ENCODE results near the gene INF2.
"Not testable (repeated sequence)": the region's sequence is repeated elsewhere in the genome, so short reads cannot be mapped to it uniquely, and the experiment has no call there.

Gene INF2

GRCh38 chr14:104718147-104718546 is 28.7 kb downstream of the INF2 start:
- DNase-seq (ENCODE audit: low spot score) (no peak), FAIRE-seq (no peak)

GRCh38 chr14:104718871-104719270 is 29.5 kb downstream of the INF2 start:
- no peak for DNase-seq (ENCODE audit: low spot score)
- FAIRE-seq = no peak

GRCh38 chr14:104719343-104719742 is 29.9 kb downstream of the INF2 start:
- no peak for DNase-seq (ENCODE audit: low spot score)
- no peak for FAIRE-seq

- DNase-seq (ENCODE audit: low spot score) (no peak), FAIRE-seq (no peak)
Observed at GRCh38 chr14:104721505-104722431, 32.4 kb downstream of the INF2 start.

DNA sequence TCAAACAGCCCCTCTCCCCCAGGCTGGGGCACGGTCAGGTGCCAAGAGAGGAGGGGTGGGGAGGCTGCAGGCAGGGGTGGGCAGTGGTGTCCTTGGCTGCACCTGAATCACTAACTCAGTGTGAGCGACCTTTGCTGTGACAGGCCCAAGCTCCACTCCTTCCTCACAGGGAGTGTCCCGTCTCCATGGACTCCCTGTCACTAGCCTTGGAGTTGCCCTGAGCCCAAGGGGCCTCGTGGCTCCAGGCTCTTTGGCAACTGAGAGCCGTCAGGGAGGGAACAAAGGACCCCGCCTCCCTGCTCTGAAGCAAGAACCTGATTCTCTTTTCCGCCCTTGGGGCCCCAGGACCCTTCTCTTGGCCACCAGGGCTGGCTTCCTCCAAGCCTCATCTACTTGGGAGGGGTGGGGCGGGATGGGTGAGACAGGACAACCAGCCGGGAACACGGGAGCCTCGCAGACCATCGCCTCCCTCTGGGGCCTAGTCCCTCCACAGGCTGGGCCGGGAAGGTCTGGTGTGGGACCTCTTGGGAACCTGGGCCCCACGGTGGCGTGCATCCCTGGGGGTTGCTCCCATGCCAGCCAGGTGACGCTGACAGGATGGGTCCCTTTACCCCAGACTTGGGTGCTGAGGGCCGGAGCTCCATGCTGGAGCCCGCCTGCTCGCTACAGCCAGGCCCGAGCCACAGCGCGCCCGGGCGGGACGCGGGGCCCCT is 33.7 kb downstream of the INF2 start:
- no peak for DNase-seq (ENCODE audit: low spot score)
- FAIRE-seq = no peak

- DNase-seq (ENCODE audit: low spot score) (peak; percentile 27), FAIRE-seq (no peak)
Observed at GRCh38 chr14:104723651-104724406, 34.4 kb downstream of the INF2 start, which contains the start of gene ADSS1. Gene ADSS1 (plus strand): TSS chr14:104724229. CDS start chr14:104724271, 42 bp downstream.

DNA sequence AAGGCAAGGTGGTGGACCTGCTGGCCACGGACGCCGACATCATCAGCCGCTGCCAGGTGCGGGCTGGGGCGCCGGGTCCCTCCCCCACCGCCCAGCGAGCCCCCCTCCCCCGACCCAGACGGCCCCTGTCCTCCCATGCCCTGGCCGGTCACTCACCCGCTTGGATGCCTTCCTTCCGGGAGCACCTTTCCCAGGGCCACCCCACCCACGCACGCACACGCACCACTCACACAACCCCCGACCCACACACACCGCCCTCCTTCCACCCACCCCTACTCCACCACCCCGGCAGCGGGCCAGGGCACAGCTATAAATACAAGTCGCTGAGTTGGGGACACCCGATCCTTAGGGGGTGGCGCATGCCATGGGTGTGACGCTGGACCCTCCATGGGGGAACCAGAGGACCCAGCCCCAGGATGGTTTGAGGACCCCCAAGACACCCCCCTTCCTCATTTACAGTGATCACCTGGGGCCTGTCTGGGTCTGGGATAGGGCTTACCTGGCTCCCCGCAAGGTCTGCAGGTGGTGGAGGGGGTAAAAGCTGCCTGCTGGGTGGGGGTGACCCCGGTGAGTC is 35.1 kb downstream of the INF2 start:
- no peak for FAIRE-seq
- DNase-seq (ENCODE audit: low spot score) = no peak

DNA sequence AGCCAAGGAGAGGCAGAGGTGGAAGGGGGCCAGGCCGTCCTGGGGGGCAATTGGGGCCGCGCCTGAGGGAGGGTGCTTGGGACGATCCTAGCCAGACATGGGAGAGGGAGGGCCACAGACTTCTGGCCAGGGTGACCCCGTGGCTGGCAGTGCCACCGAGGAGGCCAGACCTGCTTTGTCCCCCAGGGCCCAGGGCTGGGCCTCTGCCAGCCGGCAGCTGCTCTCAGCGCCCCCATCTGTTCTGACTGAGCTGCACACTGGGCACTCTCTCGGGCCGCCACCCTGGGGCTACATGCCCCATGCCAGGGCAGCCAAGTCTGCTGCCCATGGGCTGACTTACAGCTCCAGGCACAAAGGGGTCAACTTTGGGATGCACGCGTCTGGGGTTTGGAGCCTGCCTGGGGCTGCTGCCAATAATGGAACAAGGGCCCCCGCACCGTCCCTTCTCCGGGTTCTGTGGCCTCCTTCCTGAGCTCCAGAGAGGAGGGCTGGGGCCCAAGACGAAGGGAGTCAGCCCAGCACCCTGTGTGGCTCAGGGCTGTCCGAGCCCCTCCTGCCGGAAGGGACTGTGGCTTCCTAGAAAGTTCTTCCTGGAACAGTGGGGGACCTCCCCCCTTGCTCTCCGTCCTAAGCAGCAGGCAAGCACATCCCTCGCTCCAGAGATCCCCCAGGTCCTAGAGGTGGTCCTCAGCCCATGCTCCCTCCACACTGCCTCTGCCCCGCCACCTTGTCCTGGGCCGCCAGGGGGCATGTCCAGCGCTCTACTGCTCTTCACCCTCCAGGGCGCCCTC is 35.8 kb downstream of the INF2 start:
- no peak for DNase-seq (ENCODE audit: low spot score)
- FAIRE-seq = no peak

DNA sequence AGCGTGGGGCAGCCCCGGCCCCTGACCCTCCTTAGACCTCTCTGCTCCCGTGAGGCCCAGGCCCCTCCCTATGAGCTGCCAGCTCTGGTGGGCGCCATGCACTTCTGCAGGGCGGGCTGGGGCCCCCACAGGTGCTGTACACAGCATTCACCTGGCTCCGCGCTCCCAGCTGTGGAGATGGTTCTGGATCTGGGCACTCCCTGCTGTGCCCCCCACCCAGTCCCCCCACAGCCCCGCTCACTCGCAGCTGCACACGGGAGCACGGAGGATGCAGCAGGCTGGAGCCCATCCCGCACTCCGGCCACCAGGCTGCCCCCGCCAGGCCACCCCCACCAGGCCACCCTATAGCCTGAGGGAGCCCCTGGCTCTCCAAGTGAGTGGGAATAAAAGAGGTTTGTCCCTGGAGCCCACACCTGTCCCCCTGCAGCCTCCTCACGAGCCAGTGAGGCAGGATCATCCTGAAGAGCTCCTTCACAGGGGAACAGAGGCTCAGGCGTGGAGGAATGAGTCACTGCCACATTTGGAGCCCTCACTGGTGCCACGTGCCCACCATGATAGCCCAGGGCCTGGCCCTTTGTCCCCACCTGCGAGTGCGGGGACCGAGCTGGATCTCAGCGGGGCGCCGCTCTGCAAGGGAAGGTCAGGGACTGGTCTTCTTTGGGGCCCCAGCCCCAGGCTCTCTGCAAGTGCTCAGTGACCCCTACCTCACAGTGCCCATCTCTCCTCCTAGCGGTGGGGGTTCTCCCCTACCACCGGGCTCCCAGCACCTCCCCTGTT is 36.5 kb downstream of the INF2 start:
- no peak for FAIRE-seq
- no peak for DNase-seq (ENCODE audit: low spot score)

GRCh38 chr14:104726600-104727451 is 37.4 kb downstream of the INF2 start:
- FAIRE-seq = no peak
- no peak for DNase-seq (ENCODE audit: low spot score)

DNA sequence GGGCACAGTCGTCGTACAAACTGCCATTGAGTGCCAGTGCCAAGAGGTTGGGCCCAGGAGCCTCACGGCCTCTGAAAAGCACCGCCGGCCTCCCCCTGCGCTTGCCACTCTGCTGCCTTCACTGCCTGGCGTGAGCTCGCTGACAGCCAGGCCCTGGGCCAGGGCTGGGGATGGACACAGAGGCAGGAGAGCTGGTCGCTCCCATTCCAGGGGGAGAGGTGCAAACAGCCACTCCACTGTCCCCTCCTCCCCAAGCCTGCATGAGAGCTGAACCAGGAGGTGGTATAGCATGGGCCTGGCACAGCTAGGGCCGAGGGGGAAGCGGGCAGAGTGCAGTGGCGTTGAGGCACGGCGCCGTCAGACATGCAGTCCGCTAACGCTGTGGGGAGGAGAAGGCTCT is 39.2 kb downstream of the INF2 start:
- DNase-seq (ENCODE audit: low spot score) = no peak
- no peak for FAIRE-seq

DNA sequence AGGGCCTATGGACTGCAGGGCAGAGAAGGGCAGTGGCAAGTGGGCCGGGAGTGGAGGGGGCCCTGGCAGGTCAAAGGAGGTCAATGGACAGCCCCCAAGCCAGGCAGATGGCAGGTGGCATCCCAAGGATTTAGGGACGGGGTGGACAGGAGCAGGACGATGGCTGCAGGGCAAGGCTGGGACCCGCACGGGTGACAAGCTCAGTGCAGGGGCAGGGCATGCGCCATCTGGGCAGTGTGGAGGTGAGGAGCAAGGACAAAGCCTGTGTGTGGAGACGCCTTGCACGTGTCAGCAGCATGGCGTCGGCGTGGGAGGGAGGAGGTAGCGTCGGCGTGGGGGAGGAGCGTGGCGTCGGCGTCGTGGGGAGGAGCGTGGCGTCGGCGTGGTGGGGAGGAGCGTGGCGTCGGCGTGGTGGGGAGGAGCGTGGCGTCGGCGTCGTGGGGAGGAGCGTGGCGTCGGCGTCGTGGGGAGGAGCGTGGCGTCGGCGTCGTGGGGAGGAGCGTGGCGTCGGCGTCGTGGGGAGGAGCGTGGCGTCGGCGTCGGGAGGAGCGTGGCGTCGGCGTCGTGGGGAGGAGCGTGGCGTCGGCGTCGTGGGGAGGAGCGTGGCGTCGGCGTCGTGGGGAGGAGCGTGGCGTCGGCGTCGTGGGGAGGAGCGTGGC is 39.9 kb downstream of the INF2 start:
- not testable (repeated sequence) for DNase-seq (ENCODE audit: low spot score); FAIRE-seq

DNA sequence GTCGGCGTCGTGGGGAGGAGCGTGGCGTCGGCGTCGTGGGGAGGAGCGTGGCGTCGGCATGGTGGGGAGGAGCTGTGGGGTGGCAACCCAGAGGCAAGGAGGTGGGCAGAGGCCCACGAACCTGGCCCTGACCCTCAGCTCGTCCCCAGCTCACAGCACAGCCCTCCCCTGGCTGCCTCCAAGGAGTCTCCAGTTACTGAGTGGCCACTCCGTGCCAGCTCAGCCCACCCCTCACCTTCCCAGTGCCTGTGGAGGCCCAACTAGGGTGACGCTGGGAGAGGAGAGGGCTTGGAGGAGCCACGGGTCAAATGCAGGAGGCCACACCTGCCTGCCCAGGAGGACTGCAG is 40.4 kb downstream of the INF2 start:
- no peak for FAIRE-seq
- no peak for DNase-seq (ENCODE audit: low spot score)

- DNase-seq (ENCODE audit: low spot score) (no peak), FAIRE-seq (no peak)
Observed at GRCh38 chr14:104730487-104730886, 41.1 kb downstream of the INF2 start.

DNA sequence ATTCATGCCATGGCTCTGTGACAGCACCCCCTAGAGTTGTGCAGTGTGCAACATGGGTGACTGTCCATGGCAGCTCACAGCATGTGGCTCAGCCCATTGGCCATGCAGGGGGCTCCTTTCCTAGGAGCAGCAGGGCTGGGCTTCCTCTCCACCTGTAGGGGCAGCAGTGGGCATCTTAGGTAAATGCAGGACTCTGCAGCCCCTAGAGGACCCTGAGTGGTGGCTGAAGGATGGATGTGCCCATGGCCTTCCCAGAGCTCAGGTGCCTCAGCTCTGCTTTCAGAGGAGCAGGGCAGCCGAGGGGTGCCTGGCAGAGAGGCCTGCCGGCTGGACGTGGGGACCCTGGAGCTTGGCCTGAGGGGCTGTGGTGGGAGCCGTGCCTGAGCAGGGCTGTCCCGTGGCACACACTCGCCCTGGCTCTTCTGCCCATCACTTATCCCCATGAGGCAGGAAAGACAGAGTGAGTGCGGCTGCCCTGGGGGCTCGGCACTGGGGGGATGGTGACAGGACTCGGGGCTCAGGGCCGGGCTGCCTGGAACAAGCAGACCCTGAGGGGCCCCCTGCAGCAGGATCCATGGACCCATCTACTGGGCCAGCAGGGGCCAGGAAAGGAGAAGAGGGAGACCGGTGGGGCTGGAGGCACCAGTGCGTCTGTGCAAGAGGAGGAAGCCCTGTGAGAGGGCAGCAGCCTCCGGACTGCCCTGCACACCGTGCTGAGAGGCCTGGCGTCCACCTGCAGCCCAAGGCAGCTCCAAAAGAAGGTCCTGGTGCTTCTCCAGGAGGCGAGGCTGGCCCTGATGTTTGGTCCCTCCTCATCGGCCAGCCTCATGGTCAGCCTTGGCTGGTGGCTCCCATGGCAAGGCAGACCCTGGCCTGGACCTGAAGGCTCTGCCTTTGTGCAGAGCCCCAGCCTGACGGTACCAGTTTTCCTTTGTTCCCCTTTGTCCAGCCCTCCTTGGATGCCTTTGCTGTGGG is 42.2 kb downstream of the INF2 start:
- DNase-seq (ENCODE audit: low spot score) (no peak), FAIRE-seq (no peak)

- DNase-seq (ENCODE audit: low spot score) (peak; percentile 51), FAIRE-seq (no peak)
Observed at GRCh38 chr14:104732355-104732804, 43.0 kb downstream of the INF2 start.

Measured in RCC 7860 (cell line).